HG02571 (cell line): ENCODE results near the gene ENO3.

Experiments
- ATAC-seq: cut with Tn5 transposase; IDR thresholded peaks from one replicate; pipeline ENCODE4 v1.9.1; 2021; ENCODE audit warnings: mild to moderate bottlenecking, moderate library complexity; ENCODE audit not compliant: unreplicated experiment

Gene ENO3

GRCh38 chr17:4949321-4950074, 1.4 kb upstream of the ENO3 start:
- ATAC-seq, result peak; percentile 22

DNA sequence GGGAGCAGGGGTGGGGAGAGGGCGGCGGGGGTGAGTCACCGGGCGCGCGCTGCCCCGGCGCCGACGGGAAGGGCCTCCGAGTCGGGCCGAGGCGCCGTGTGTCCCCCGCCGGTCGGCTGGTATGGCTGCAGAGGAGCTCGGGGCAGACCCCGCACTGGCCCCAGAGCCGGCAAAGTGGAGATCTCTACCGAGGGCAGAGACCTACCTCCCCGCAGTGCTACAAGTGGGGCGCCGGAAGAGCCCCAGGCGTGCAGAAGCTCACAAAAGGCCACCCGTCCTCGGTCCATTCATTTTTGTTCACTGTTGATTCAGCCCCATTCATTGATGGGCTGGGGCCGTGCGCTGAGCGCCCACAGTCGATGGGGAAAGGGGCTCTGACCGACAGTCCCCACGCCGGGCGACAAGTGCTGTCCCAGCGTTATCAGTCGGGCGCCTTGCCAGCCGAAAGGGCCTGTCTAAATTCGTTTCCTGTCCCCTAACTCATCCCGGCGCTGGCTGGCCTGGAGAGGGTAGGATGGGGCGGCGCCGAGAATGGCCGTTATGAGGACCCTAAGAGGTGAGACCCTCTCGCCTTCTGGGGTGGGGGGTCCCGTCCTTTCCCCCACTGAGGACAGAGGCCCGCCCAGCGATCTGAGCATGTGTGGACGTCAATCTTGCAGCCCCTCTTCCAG, 709 bp upstream of the ENO3 start:
- no peak for ATAC-seq

GRCh38 chr17:4951486-4951885, 567 bp downstream of the ENO3 start:
- no peak for ATAC-seq

GRCh38 chr17:4953451-4953961, 2.6 kb downstream of the ENO3 start:
- no peak for ATAC-seq

DNA sequence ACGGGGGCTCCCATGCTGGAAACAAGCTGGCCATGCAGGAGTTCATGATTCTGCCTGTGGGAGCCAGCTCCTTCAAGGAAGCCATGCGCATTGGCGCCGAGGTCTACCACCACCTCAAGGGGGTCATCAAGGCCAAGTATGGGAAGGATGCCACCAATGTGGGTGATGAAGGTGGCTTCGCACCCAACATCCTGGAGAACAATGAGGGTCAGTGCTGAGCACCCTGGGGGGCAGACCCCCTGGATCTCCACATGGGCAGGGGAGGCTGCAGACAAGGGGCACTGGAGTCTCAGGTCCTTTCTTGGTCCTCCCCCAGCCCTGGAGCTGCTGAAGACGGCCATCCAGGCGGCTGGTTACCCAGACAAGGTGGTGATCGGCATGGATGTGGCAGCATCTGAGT, 4.2 kb downstream of the ENO3 start:
- no peak for ATAC-seq

DNA sequence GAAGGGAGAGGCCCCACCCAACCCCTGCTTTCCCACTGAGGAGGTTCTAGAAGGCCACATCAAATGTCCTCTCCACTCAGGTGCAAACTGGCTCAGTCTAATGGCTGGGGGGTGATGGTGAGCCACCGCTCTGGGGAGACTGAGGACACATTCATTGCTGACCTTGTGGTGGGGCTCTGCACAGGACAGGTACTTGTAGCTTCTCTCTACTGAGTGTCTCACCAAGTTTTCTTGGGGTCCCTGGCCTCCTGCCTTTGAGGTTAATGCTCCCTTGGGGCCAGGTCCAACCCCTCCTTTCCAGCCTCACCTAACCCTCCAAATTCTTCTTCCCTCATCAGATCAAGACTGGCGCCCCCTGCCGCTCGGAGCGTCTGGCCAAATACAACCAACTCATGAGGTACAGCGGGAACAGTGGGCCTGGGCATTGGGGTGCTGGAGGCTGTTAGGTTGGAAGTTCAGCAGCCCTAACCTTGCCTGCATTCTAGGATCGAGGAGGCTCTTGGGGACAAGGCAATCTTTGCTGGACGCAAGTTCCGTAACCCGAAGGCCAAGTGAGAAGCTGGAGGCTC, 5.7 kb downstream of the ENO3 start:
- no peak for ATAC-seq

GRCh38 chr17:4958102-4958501, 7.2 kb downstream of the ENO3 start:
- no peak for ATAC-seq

- ATAC-seq, result no peak
These were observed 8.5 kb downstream of the ENO3 start for GRCh38 chr17:4959261-4959965.

GRCh38 chr17:4960279-4960922, 9.5 kb downstream of the ENO3 start:
- ATAC-seq, result no peak

- ATAC-seq, result no peak
These were observed 14.5 kb downstream of the ENO3 start for GRCh38 chr17:4965311-4965986.

- ATAC-seq, result peak; percentile 83
These were observed 16.1 kb downstream of the ENO3 start for GRCh38 chr17:4966844-4967538.

GRCh38 chr17:4967539-4968485, 16.9 kb downstream of the ENO3 start, which contains the start of gene SPAG7:
SPAG7 (minus strand) TSS chr17:4967817; CDS start chr17:4967804, 13 bp downstream.
- ATAC-seq, result peak; percentile 53

GRCh38 chr17:4968486-4969046, 17.6 kb downstream of the ENO3 start:
- no peak for ATAC-seq

- no peak for ATAC-seq
These were observed 18.2 kb downstream of the ENO3 start for GRCh38 chr17:4969047-4969550.

GRCh38 chr17:4969551-4970173, 18.7 kb downstream of the ENO3 start:
- no peak for ATAC-seq

- no peak for ATAC-seq
These were observed 19.4 kb downstream of the ENO3 start for GRCh38 chr17:4970273-4970672.

DNA sequence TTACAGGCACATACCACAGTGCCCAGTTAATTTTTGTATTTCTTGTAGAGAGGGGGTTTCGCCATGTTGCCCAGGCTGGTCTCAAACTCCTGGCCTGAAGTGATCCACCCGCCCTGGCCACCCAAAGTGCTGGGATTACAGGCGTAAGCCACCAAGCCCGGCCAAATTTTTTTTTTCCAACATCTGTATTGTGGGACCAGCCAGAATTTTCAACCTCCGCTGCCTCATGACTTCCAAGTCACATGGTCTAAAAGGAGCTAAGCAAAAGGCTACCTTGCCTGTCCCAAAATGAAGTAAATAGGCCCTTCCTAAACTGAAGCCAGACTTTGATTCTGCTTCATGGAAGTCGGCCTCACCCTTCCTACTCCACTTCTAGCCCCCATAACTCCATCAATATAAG, 20.9 kb downstream of the ENO3 start:
- ATAC-seq, result no peak

- ATAC-seq, result no peak
These were observed 21.4 kb downstream of the ENO3 start for GRCh38 chr17:4972322-4972721.
